Activated T-cell treated with anti-CD3 and anti-CD28 coated beads for 4 hours (primary cell): ENCODE data around the gene LIN7B.
A peak's percentile ranks its signal among the peaks of the same experiment; 100 is the strongest.

Source experiments
- DNase-seq: peaks from one replicate; pipeline ENCODE4 v3.0.0-alpha.2; 2020

Gene LIN7B

DNA sequence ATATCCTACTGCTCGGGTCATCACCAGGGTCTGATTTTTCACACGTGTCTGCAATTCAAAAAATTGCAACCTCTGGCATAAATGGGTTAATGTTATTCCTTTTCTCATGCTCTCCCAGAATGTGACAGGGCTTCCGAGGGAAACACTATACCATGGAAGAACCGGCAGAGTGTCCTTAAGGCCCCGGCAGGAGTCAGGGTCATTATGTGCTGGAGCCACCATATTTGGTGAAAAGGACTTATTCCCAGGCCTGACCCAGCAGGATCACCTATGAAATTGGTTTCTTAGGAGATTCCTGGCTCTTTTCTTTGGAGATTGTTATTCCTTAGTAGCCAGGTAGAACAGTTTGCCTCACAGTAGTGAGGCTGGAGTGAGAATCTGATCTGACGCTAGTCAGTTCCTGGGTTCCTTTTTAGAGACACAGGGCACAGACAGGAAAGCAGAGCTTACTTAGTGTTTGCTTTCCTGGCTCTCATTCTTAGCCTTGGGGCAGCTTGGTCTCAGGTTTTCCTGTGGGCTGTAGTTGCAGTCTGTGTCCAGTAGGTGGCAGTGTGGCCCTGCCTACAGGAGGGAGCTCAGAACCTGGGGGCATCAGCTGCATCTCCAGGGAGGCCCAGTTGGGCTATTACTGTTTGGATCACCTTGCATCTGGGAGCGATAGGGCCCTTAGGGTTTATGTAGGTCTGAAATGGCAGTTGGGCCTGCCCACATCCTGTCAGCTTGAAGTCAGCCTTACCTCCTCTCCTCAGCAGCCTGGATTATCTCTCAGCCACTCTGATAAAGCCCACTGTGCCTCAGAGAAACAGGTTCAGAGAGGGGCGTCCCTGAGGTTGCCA, 16.5 kb upstream of the LIN7B start:
- peak; percentile 64 for DNase-seq

DNA sequence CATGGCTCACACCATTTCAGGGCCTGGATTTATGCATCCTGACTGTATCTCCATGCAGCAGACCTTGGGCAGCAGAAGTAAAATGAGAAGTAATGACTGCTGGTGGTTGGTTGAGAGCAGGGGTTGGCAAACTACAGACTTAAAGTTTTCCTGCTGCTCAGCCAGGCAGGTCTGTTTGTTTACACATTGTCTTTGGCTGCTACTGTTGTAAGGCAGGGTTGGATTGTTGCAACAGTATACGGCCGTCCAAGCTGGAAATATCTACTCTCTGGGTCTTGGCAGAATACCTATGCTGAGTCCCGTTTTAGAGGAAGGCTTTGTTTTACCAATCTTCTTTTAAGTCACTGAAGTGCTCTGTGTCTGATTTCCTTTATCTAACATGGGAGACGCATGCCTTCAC, 15.4 kb upstream of the LIN7B start:
- no peak for DNase-seq

DNA sequence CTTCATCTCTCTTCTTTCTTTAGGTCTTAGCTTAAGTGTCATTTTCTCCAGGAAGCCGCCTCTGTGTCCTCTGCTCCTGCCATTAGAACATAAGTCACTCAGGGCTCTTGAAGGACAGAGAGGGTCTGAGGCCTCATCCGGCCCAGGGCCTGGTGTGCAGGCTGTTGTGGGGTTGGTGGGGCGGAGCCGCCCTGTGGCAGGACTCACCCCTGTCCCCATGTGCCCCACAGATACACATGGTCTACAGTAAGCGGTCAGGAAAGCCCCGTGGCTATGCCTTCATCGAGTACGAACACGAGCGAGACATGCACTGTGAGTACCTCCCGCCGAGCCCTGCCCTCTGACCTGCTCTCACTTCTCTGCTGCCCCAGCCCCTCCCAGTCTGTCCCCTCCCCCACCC, 13.0 kb upstream of the LIN7B start:
- no peak for DNase-seq

DNA sequence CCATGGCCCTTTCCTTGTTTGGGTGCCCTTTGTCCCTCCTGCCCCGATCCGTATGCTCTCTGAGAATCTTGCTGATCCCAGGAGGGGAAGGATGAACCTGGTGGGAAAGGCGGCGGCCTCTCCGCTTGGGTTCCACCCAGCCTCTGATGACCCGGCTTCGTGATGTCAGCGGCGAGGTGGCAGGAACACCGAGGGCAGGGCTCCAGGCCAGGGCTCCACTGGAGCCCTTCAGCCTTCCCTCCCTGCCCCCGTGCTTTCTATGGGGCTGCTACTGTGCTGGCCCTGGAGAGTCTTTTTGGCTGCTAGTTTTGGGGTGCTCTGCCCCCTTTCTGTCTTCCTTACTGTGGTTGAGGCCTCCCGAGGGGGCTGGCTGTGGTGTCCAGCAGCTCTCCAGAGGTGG, 11.9 kb upstream of the LIN7B start:
- DNase-seq: no peak

DNA sequence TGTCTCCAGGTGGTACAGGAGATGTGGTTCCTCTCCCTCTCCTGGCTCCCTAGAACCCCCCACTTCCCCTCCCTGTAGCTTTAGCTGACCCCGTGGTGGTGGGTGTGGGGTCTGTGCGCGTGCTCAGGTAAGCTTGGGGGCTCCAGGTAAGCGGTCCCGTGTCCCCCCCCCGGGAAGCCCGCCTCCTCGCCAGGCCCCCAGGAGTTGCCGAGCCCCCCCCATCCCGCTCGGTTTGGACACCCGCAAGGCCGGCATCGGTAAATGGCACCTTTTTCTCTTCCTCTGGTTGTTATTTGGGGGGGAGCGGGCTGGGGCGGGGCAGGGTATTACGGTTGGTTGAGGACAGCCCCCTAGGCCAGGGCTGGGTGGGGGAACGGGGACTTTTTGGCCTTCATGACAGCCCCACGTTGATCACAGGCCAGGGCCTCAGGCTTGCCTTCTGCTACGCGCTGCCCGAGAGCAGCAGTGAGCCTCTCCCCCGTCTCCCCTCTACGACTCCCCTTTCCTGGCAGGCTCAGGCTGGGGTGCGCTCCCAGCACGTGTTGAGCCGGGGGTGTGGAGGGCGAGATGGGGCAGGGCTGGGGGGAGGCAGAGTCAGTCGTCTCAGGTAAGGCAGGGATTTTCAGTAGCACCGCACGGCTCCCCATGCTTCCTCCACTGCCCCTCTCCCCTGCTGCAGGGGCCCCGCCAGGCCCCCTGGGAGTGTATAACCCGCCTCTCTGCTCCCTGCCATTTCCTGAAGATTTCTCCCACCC, 10.7 kb upstream of the LIN7B start:
- no peak for DNase-seq

DNA sequence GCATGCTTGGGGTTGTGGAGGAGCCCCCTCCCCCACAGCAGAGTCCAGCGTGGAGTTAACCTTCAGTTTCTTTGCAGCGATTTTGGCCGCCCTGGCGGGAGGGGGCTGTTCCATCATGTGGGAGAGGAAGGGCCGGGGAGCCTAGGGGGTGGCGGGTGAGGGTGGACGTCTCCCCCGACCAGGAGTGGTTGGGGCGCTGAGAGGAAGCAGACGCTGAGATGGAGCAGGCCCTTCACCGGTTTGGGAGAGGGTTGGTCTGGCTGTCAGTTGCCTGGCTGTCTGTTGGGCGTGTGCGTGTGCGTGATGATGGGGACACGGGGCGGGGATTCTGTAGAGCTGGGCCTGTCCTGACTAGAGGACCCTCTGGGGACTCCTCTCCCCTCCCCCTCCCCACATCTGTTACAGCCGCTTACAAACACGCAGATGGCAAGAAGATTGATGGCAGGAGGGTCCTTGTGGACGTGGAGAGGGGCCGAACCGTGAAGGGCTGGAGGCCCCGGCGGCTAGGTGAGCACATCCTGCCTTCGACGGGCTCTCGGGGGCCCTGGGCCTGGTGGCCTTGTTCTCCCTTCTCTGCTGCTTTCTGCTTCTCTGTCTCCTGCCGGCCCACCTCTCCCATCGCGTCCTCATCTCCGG, 9.8 kb upstream of the LIN7B start:
- no peak for DNase-seq

DNA sequence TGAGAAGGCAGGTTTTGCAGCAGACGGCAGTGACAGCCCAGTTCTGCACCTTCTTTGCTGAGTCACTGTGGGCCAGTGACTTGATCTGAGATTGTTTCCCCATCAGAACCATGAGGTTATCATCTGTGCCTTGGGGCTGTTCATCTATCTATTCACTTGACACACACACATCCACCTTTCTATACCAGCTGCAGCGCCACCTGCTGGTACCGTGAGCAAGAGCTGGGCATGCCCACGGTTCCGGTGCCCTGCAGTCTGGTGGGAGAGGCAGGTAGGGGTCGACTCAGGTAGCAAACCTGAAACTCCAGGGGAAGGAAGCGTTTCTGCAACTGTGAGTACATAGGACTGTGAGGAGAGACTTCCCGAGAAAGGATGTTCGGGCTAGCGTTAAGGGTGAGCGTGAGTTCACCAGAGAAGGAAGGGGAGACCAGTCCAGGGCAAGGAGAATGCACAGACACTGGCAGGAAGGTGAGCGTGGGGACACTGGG, 7.5 kb upstream of the LIN7B start:
- peak; percentile 56 for DNase-seq

DNA sequence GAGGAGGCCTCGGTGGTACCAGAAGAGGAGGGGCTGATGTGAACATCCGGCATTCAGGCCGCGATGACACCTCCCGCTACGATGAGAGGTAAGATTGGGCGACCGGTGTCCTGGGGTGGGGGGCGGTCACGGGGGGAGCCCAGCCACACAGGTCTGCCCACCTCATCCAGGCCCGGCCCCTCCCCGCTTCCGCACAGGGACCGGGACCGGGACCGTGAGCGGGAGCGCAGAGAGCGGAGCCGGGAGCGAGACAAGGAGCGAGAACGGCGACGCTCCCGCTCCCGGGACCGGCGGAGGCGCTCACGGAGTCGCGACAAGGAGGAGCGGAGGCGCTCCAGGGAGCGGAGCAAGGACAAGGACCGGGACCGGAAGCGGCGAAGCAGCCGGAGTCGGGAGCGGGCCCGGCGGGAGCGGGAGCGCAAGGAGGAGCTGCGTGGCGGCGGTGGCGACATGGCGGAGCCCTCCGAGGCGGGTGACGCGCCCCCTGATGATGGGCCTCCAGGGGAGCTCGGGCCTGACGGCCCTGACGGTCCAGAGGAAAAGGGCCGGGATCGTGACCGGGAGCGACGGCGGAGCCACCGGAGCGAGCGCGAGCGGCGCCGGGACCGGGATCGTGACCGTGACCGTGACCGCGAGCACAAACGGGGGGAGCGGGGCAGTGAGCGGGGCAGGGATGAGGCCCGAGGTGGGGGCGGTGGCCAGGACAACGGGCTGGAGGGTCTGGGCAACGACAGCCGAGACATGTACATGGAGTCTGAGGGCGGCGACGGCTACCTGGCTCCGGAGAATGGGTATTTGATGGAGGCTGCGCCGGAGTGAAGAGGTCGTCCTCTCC, 6.3 kb upstream of the LIN7B start:
- no peak for DNase-seq

DNA sequence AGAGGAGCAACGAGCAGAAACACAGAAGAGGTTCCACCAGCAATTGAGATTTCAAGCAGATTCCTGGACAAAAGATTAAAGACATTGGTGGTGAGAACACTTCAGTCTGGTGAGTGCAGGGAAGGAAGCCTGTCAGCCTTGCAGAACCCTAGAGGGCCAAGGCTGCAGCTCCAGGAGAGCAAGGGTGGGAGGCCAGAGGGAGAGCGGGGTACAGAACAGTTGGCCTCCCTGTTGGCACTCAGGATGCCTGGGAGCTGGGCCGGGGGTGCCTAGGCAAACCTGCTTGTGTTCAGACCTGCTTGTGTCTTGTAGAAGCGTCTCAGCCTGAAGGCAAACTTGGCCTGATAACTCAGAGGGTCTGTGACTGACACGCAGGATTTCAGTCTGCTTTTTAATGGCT, 5.1 kb upstream of the LIN7B start:
- no peak for DNase-seq

DNA sequence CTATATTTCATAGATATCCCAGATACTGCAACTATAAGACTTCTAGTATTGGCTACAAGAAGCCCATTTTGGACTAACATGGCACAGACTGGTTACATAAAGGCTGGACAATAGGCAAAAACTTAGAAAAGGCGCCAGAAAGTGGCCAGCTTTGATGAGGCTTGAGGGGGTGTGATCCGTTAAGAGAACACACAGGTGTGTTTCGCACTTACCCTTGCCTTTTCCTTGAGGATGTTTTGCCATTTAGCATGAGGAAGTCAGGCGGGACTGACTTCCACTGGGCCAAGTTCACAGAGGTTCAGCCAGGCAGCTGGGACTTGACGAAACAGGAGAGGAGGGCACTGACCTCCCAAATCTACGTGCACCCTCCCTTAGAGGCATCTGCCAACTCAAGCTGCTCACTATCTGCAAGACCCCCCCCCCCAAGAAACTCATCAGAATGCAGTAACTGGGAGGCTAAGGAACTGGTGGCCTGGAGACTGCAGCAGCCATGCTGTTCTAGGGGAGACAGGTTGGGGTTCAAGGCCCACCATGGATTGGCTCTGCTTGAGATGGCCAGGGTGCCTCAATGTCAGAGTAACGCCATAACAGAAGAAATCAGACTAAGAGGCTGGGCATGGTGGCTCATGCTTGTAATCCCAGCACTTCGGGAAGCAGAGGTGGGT, 4.5 kb upstream of the LIN7B start:
- no peak for DNase-seq

DNA sequence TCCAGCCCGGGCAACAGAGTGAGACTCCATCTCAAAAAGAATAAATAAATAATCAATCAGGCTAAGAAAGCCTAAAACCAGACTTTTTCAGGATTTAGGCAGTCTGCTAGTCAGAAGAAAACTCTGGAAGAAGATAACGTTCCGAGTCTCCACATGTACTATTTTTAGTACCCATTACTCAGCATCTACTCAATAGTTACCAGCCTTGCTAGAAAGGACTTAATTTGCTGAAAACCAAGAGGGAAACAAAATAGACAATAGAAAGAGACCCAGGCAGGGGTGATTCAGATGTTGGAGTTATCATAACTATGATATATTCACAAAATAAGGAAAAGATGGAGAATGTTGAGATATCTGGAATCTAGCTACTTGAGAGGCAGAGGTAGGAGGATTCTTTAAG, 3.6 kb upstream of the LIN7B start:
- DNase-seq: no peak

DNA sequence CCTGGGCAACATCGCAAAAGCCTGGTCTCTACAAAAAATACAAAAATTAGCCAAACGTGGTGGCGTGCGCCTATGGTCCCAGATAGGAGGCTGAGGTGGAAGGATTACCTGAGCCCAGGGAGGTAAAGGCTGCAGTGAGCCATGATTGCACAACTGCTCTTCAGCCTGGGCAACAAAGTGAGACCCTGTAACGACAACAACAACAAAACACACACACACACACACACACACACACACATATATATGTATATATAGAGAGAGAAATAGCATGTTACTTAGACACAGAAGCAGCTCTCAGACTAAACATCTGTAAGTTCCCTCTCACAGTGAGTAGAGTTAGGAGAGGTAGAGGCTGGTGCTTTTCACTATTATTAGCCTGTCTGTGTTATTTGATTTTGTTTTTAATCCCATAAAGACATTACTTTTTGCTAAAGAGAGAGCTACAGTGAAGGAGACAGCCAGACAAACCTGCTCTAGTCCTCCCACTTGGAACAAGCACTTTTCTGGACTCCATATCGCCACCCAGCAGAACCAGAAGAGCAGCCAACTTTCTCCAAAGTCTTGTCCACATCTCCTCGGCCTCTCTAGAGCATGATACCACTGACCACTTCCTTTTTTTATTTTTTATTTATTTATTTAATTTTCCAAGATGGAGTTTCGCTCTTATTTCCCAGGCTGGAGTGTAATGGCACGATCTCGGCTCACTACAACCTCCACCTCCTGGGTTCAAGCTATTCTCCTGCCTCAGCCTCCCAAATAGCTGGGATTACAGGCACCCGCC, 2.8 kb upstream of the LIN7B start:
- no peak for DNase-seq

DNA sequence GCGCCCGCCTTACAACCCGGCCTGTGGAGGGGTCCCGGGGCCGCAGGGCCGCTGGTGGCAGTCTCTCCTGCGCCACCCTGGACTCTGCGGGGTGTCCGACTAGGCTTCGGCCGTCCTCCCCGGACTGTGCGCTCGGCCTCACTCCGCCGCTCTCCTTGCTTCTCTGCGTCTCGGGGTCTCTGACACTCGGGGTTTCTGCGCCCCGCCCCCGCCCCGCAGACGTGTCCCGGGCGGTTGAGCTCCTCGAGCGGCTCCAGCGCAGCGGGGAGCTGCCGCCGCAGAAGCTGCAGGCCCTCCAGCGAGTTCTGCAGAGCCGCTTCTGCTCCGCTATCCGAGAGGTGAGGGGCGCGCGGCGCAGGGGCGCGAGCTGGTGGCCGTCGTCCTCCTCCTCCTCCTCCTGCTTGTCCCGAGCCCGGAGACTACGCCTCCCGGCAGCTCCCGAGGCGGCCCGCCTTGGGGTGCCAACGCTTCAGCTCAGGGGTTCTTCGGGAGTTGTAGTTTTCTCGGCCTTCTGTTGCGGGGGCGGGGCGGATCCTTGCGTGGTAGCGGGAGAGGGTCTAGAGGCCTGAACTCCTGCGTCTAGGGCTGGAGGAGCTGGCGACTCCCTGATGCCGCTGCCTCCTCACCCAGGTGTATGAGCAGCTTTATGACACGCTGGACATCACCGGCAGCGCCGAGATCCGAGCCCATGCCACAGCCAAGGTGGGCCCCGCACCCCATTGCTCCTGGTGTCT, 627 bp downstream of the LIN7B start:
- DNase-seq: peak; percentile 52

DNA sequence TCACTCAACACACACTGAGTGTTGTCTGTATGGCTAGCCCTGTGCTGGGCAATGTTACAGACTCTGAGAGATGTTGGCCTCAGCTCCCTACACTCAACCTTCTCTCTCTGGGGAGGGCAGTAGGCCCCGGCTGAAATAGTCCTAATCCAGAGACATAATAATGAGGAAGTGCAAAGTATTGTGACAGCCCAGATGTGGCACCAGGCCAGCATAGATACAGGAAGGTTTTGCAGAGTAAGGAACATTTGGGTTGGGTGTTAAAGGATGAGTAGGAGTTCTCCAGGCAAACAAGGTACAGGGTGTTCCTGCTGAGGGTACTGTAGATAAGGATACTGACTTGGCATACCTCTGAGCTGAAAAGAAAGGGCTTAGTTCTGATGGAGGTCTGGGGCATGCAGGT, 2.4 kb downstream of the LIN7B start:
- no peak for DNase-seq

DNA sequence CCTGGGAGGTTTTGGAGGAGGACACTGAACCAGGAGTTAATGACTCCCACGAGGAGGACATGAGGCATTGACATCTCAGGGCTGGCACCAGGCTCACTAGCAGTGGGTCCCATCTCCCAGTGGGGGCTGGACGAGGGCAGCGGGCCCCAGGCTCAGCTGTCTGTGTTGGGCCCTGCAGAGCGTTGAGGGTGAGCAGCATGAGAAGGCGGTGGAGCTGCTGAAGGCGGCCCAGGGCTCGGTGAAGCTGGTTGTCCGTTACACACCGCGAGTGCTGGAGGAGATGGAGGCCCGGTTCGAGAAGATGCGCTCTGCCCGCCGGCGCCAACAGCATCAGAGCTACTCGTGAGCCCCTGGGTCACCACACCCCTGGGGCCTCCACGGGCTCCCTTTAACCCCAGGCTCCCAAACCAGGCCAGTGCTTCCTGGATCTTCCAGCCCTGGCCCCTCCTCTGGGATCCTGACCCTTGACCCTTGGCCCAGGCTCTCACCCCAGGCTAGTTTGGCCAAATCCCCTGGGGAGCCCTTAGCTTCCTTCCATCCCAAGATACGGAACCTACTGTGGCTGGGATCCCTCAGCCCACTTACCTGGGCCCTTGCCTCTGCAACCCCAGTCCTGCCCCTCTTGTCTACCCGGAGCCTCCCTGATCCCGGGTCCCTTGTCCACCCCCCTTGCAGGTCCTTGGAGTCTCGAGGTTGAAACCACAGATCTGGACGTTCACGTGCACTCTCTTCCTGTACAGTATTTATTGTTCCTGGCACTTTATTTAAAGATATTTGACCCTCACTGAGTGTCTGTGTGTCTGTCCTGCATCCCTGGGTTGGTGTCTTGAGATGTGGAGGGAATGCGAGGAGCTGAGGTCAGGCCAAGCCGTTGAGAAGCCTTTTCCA, 3.8 kb downstream of the LIN7B start:
- DNase-seq: no peak

DNA sequence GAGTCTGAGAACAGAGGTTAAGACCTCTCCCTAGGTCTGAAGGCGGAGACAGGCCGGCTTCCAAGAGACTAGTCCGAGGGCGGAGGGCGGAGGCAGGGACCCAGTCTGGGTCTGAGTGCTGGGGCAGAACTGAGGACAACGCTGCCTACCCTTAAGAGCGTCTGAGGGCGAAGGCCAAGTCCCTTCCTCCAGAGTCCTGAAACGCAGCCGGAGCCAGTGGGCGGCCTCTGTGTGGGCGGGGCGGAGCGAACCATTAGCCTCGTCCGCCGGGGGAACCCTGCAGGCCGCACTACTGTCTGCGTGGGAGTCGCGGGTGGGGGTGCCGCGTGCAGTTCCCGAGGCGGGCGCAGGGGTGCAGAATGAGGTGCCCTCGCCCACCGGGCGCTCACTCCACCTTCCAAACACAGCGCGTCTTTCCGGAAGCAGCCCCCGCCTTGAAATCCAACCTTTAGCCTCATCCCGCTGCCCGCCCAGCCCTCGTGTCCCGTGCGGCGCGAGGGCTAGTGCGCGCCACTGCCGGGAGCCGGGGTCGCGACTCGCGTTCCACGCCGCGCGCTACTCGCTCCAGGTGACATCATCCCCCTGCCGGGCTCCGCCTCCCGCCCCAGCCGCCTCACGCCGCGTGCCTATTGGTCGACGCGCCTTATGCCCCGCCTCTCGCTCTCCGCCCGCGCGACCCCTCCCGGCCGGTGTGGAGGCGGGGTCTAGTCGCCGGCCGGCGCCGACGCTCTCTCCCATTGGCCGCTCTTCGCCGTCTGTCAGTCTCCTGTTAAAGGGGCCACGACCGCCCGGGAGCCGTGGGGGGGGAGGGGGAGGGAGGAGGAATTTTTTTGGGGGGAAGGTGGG, 4.6 kb downstream of the LIN7B start, which contains the start of gene C19orf73:
Gene C19orf73 (minus strand): TSS at position 579 of the 846 bp plus-strand sequence. CDS start 121 bp downstream, at position 458.
- DNase-seq: peak; percentile 91

DNA sequence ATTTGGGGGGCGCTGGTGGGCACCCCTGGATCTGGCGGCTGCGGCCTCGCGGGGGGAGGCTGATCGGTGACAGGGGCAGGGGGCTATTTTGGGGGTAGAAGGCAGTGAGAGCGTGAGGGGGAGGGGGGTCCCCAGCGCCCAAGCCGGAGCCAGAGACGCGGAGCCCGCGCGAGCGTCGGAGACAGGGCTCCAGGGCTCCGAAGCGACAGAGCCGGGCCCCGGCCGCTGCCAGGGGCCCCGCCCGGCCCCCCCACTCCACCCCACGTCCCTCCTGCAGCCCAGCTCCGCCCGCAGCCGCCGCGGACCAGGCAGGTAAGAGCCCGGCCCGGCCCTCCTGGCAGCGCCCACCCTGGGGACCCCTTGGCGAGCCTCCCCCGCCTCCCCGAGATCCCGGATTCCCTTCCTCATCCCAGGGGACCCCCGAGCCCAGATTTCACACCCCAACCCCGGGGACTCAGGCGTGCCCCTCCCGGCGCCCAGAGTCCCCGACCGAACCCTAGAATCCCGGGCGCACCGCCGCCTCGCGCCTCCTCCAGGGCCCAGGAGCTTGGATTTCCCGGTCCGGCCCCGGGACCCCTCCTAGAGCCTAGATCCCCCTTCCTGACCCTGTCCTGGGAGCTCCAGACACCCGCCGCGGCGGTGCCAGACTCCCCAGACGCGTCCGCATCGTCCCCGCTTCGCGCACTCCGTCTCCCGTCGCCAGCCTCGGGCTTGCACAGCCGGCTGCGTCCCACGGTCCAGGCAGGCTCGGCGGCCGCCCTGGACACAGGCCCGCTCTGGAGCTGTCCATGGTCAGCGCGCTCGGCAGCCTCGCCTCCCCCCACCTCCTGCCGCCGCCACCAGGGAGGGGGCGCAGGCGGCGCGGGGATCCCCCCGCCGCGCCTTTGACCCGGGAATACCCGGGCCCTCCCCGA, 5.5 kb downstream of the LIN7B start, which contains the start of gene PPFIA3:
Gene PPFIA3 (plus strand): TSS at position 134 of the 914 bp plus-strand sequence. CDS start 8,330 bp downstream, outside the sequence.
- no peak for DNase-seq
